Measurements from ENCODE around the gene TMEM18.

Gene TMEM18

GRCh38 chr2:677959-678550 is 849 bp upstream of the TMEM18 start:
- no peak for TF ChIP-seq TEAD4 (IDR thresholded peaks at IDR 0.05)
- no peak for TF ChIP-seq RAD21 (IDR thresholded peaks at IDR 0.05; ENCODE audit: low read depth)

- TF ChIP-seq TAF1 (IDR thresholded peaks at IDR 0.05; ENCODE audit: low read depth) (no peak), FOXM1 (IDR thresholded peaks at IDR 0.05; ENCODE audit: borderline replicate concordance, low read depth) (no peak), EP300 (IDR thresholded peaks at IDR 0.05; ENCODE audit: borderline replicate concordance) (no peak), EGR1 (IDR thresholded peaks at IDR 0.05) (peak; percentile 81; the same call in 1 of the 2 replicates), CEBPB (IDR thresholded peaks at IDR 0.05) (no peak), CREB1 (IDR thresholded peaks at IDR 0.05; ENCODE audit: low read depth) (no peak), TEAD4 (IDR thresholded peaks at IDR 0.05) (no peak), RAD21 (IDR thresholded peaks at IDR 0.05; ENCODE audit: low read depth) (no peak), TCF12 (IDR thresholded peaks at IDR 0.05; ENCODE audit: low read depth) (no peak), ZBTB7A (IDR thresholded peaks at IDR 0.05; ENCODE audit: low read depth) (no peak), NFIC (IDR thresholded peaks at IDR 0.05) (no peak), YY1 (IDR thresholded peaks at IDR 0.05; ENCODE audit: low read depth) (no peak), USF1 (IDR thresholded peaks at IDR 0.05) (peak; percentile 70)
- TF ChIP-seq, protein P1, sequence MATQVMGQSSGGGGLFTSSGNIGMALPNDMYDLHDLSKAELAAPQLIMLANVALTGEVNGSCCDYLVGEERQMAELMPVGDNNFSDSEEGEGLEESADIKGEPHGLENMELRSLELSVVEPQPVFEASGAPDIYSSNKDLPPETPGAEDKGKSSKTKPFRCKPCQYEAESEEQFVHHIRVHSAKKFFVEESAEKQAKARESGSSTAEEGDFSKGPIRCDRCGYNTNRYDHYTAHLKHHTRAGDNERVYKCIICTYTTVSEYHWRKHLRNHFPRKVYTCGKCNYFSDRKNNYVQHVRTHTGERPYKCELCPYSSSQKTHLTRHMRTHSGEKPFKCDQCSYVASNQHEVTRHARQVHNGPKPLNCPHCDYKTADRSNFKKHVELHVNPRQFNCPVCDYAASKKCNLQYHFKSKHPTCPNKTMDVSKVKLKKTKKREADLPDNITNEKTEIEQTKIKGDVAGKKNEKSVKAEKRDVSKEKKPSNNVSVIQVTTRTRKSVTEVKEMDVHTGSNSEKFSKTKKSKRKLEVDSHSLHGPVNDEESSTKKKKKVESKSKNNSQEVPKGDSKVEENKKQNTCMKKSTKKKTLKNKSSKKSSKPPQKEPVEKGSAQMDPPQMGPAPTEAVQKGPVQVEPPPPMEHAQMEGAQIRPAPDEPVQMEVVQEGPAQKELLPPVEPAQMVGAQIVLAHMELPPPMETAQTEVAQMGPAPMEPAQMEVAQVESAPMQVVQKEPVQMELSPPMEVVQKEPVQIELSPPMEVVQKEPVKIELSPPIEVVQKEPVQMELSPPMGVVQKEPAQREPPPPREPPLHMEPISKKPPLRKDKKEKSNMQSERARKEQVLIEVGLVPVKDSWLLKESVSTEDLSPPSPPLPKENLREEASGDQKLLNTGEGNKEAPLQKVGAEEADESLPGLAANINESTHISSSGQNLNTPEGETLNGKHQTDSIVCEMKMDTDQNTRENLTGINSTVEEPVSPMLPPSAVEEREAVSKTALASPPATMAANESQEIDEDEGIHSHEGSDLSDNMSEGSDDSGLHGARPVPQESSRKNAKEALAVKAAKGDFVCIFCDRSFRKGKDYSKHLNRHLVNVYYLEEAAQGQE (IDR thresholded peaks at IDR 0.05; ENCODE audit: low read depth): no peak
- TF ChIP-seq, protein P2, sequence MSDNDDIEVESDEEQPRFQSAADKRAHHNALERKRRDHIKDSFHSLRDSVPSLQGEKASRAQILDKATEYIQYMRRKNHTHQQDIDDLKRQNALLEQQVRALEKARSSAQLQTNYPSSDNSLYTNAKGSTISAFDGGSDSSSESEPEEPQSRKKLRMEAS (IDR thresholded peaks at IDR 0.05): peak; percentile 93
Observed at GRCh38 chr2:676647-677055, 555 bp downstream of the TMEM18 start.

DNA sequence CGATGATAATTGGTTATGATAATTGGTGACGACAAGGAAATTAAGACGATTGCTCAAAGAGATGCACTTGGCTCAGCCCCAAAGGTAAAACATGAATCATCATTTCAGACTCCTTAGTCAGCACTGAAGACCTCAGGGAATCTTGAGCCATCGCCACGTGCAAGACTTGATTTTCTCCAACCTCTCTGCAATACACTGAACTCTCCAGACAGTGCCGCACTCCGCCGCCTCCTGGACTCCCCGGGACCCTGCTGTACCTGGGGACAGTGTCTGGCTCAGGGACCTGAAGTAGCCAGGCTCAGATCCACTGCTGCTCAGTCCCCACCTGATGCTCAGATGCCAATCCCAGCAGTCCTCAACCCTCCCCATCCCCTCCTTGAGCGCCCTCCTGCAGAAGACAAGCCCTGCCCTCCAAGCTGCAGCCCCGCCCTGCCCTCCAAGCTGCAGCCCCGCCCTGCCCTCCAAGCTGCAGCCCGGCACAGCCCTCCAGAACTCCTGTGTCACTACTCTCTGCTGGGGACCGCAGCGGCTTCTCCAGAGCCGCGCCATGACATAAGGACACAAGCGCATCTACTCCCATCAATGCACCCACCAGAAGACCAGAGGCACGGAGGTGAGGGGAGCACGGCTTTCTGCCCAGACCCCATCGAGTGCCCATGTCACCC is 1.1 kb downstream of the TMEM18 start:
- TF ChIP-seq TAF1 (IDR thresholded peaks at IDR 0.05; ENCODE audit: low read depth) (peak; percentile 37; the same call in 1 of the 2 replicates), CEBPB (IDR thresholded peaks at IDR 0.05) (no peak)

- TF ChIP-seq YY1 (IDR thresholded peaks at IDR 0.05; ENCODE audit: low read depth) (no peak), CEBPB (IDR thresholded peaks at IDR 0.05) (no peak), USF1 (IDR thresholded peaks at IDR 0.05) (no peak), EP300 (IDR thresholded peaks at IDR 0.05; ENCODE audit: borderline replicate concordance) (no peak), FOXM1 (IDR thresholded peaks at IDR 0.05; ENCODE audit: borderline replicate concordance, low read depth) (no peak), CREB1 (IDR thresholded peaks at IDR 0.05; ENCODE audit: low read depth) (no peak), TCF12 (IDR thresholded peaks at IDR 0.05; ENCODE audit: low read depth) (no peak), TAF1 (IDR thresholded peaks at IDR 0.05; ENCODE audit: low read depth) (no peak), NFIC (IDR thresholded peaks at IDR 0.05) (no peak), RAD21 (IDR thresholded peaks at IDR 0.05; ENCODE audit: low read depth) (no peak), ZBTB7A (IDR thresholded peaks at IDR 0.05; ENCODE audit: low read depth) (no peak), TEAD4 (IDR thresholded peaks at IDR 0.05) (no peak), EGR1 (IDR thresholded peaks at IDR 0.05) (no peak)
- TF ChIP-seq, protein P1 (IDR thresholded peaks at IDR 0.05; ENCODE audit: low read depth): no peak
- TF ChIP-seq, protein P2 (IDR thresholded peaks at IDR 0.05): no peak
Observed at GRCh38 chr2:675460-675859, 1.7 kb downstream of the TMEM18 start.

DNA sequence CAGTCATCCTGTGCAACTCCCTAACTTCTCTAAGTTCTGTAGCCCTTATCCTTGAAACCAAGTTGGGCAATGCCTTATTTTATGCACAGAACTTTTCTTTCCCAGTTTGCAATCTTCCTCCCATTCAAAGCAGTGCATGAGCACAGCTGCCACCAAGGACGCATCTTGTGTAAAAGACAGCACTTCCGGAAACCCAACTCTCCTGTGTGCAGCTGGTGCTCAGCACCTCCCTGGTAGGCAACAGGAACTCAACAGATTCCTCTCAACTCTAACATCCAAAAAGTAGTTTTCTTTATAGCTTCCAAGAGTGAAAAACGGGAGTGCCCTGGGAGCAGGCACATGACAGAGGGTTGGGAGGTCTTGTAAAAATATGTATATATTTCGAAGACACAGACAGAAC is 2.2 kb downstream of the TMEM18 start:
- TF ChIP-seq, protein P1 (IDR thresholded peaks at IDR 0.05; ENCODE audit: low read depth): no peak
- no peak for TF ChIP-seq NFIC (IDR thresholded peaks at IDR 0.05)
- TF ChIP-seq RAD21 (IDR thresholded peaks at IDR 0.05; ENCODE audit: low read depth): no peak
- TF ChIP-seq USF1 (IDR thresholded peaks at IDR 0.05): no peak
- TF ChIP-seq, protein P2 (IDR thresholded peaks at IDR 0.05): no peak
- TF ChIP-seq EGR1 (IDR thresholded peaks at IDR 0.05): no peak
- no peak for TF ChIP-seq TAF1 (IDR thresholded peaks at IDR 0.05; ENCODE audit: low read depth)
- TF ChIP-seq CEBPB (IDR thresholded peaks at IDR 0.05): no peak
- no peak for TF ChIP-seq CREB1 (IDR thresholded peaks at IDR 0.05; ENCODE audit: low read depth)
- no peak for TF ChIP-seq TCF12 (IDR thresholded peaks at IDR 0.05; ENCODE audit: low read depth)

All from Ishikawa (cell line).